CD4-positive, alpha-beta memory T cell (primary cell): Measurements from ENCODE around the gene GALK1. TPM values are rescaled to one million over a fixed set of nuclear protein-coding genes. Genes with fewer than 3 reads are reported as not detected.

ENCODE experiments used
- CTCF ChIA-PET: fragments of 350-600 bp; sonication (Branson Sonifier 250); formaldehyde crosslinking; loops from one replicate; lab custom pipeline; 2021; ENCODE audit warnings: inconsistent platforms; ENCODE audit not compliant: partially characterized antibody; lab: Charles Lee
- POLR2A ChIA-PET: fragments of 350-600 bp; sonication (Branson Sonifier 250); formaldehyde crosslinking; loops from one replicate; lab custom pipeline; 2021; ENCODE audit not compliant: partially characterized antibody; lab: Charles Lee
- DNase-seq, 5 donors: peaks; one replicate each; pipeline versions ENCODE4 v3.0.0 to v3.0.0-alpha.2; 2020 to 2022; ENCODE audit warnings: mixed read lengths in 1 of 5
- H3K27ac ChIP-seq: one replicate; pipeline ENCODE4 v1.7.0; 2013; ENCODE audit warnings: low read depth, low read length
- H3K27me3 ChIP-seq: 2 replicates; pipeline ENCODE4 v1.7.0; 2013; ENCODE audit warnings: mild to moderate bottlenecking, low read length, moderate library complexity; ENCODE audit not compliant: insufficient read depth
- H3K36me3 ChIP-seq: 2 replicates; pipeline ENCODE4 v1.7.0; 2013; ENCODE audit warnings: mild to moderate bottlenecking, low read length, moderate library complexity; ENCODE audit not compliant: insufficient read depth
- H3K4me1 ChIP-seq: 2 replicates; pipeline ENCODE4 v1.7.0; 2013; ENCODE audit warnings: mild to moderate bottlenecking, low read length, moderate library complexity; ENCODE audit not compliant: insufficient read depth
- H3K4me3 ChIP-seq, 2 donors: one replicate each; pipeline ENCODE4 v1.7.0; 2013; ENCODE audit warnings: low read length in 2 of 2, mild to moderate bottlenecking in 1 of 2
- H3K9me3 ChIP-seq, 2 donors: one replicate each; pipeline ENCODE4 v1.7.0; 2013; ENCODE audit warnings: low read length in 2 of 2, control low read depth in 1 of 2; ENCODE audit not compliant: control insufficient read depth in 1 of 2
- H3K27ac Mint-ChIP-seq, 7 donors: one replicate each; pipeline ENCODE4 v1.8.0; 2020 to 2021; ENCODE audit warnings: mixed read lengths in 7 of 7, mild to moderate bottlenecking in 6 of 7, inconsistent platforms in 3 of 7, moderate library complexity in 3 of 7
- H3K27me3 Mint-ChIP-seq, 2 donors: one replicate each; pipeline ENCODE4 v1.8.0; 2020 to 2021; ENCODE audit warnings: mixed read lengths in 2 of 2
- H3K36me3 Mint-ChIP-seq, 2 donors: one replicate each; pipeline ENCODE4 v1.8.0; 2020 to 2021; ENCODE audit warnings: mixed read lengths in 2 of 2, inconsistent platforms in 1 of 2, mild to moderate bottlenecking in 1 of 2
- H3K4me1 Mint-ChIP-seq, 4 donors: one replicate each; pipeline ENCODE4 v1.8.0; 2020 to 2021; ENCODE audit warnings: mixed read lengths in 4 of 4, mild to moderate bottlenecking in 1 of 4
- H3K4me3 Mint-ChIP-seq, 8 donors: one replicate each; pipeline ENCODE4 v1.8.0; 2020 to 2021; ENCODE audit warnings: mixed read lengths in 8 of 8, mild to moderate bottlenecking in 7 of 8, moderate library complexity in 6 of 8, inconsistent platforms in 3 of 8
- H3K9me3 Mint-ChIP-seq, 8 donors: one replicate each; pipeline ENCODE4 v1.8.0; 2020 to 2021; ENCODE audit warnings: mixed read lengths in 8 of 8, mild to moderate bottlenecking in 5 of 8, inconsistent platforms in 3 of 8, moderate library complexity in 1 of 8
- intact Hi-C: fragments of 100-400 bp; cut with micrococcal nuclease; formaldehyde crosslinking; loops from one replicate; pipeline ENCODE4 v1.15.1; 2023
- polyA plus RNA-seq, 2 donors: library from polyadenylated mRNA; unstranded; fragments of 300-500 nt; fragmentation: Illumina TruSeq; gene quantifications; one replicate each; pipeline ENCODE4 v1.2.3, GENCODE V29; 2021
- total RNA-seq, 2 experiments: library from RNA; stranded (reverse); gene quantifications; one replicate each; pipeline ENCODE4 v1.2.3, GENCODE V29; 2021

GALK1 gene
- total and polyA plus RNA-seq, 4 experiments from 2014 or later: 17.5 to 25.9 (median 21.9) TPM

- ChIA-PET POLR2A (no interaction called here), CTCF (interaction anchor here (1.0 kb wide), 1 partner anchor 25 kb away, joined by 3 read pairs; no protein-coding TSS in a partner anchor)
- Histone ChIP-seq H3K9me3 (no peaks in the 10 kb centered on the region), H3K36me3 (no peaks in the 10 kb centered on the region), H3K4me1 (peaks cover 7% of the 10 kb centered on the region), H3K27me3 (no peaks in the 10 kb centered on the region), H3K27ac (no peak overlapping the region), H3K4me3 (no peak overlapping the region)
- Mint-ChIP-seq H3K9me3 (no peaks in the 10 kb centered on the region), H3K36me3 (no peaks in the 10 kb centered on the region), H3K4me3 (no peak overlapping the region), H3K27ac (peak overlapping the region in 1 of 7 donors; percentile 48), H3K4me1 (peaks cover 0 to 3% (median 2%) of the 10 kb centered on the region in 4 donors), H3K27me3 (no peaks in the 10 kb centered on the region)
- DNase-seq: no peak
- intact Hi-C loops: no loop called here
Observed at GRCh38 chr17:75725504-75725903, 39.5 kb downstream of the GALK1 start.

GRCh38 chr17:75724016-75725003 lies 40.7 kb downstream of the GALK1 start:
- Mint-ChIP-seq H3K27me3 (no peaks in the 10 kb centered on the region), H3K36me3 (no peaks in the 10 kb centered on the region), H3K9me3 (no peaks in the 10 kb centered on the region), H3K27ac (no peak overlapping the region), H3K4me3 (no peak overlapping the region), H3K4me1 (peaks cover 3 to 8% (median 5%) of the 10 kb centered on the region in 4 donors)
- CTCF ChIA-PET: interaction anchor here (1.1 kb wide), 1 partner anchor 91 kb away, joined by 4 read pairs; the partner anchor contains the start of gene SMIM5
- Histone ChIP-seq H3K27me3 (no peaks in the 10 kb centered on the region), H3K9me3 (no peaks in the 10 kb centered on the region), H3K4me1 (peaks cover 8% of the 10 kb centered on the region), H3K27ac (no peak overlapping the region), H3K4me3 (no peak overlapping the region), H3K36me3 (no peaks in the 10 kb centered on the region)
- POLR2A ChIA-PET: interaction anchor here (0.5 kb wide), 1 partner anchor 440 kb away, joined by 3 read pairs; no protein-coding TSS in a partner anchor
- intact Hi-C loops: no loop called here
- DNase-seq: no peak

GRCh38 chr17:75723171-75723930 lies 41.6 kb downstream of the GALK1 start:
- H3K4me1 ChIP-seq: peaks cover 8% of the 10 kb centered on the region
- Mint-ChIP-seq H3K27ac (no peak overlapping the region), H3K27me3 (no peaks in the 10 kb centered on the region), H3K9me3 (no peaks in the 10 kb centered on the region), H3K4me3 (peak overlapping the region in 1 of 8 donors; percentile 34), H3K36me3 (no peaks in the 10 kb centered on the region), H3K4me1 (peaks cover 3 to 8% (median 5%) of the 10 kb centered on the region in 4 donors)
- H3K4me3 ChIP-seq: no peak overlapping the region
- H3K36me3 ChIP-seq: no peaks in the 10 kb centered on the region
- ChIA-PET POLR2A (no interaction called here), CTCF (interaction anchor here (1.1 to 1.4 kb wide), 2 partner anchors 26 to 90 kb away, joined by 3 to 4 read pairs; partner anchors contain the start of gene SMIM5)
- no peak overlapping the region for H3K27ac ChIP-seq
- H3K9me3 ChIP-seq: no peaks in the 10 kb centered on the region
- intact Hi-C loops: no loop called here
- no peak for DNase-seq
- no peaks in the 10 kb centered on the region for H3K27me3 ChIP-seq

GRCh38 chr17:75722542-75723095 lies 42.4 kb downstream of the GALK1 start:
- no peaks in the 10 kb centered on the region for H3K27me3 ChIP-seq
- H3K27ac Mint-ChIP-seq: peak overlapping the region in 1 of 7 donors; percentile 35
- no peaks in the 10 kb centered on the region for H3K9me3 ChIP-seq
- ChIA-PET CTCF (interaction anchor here (1.4 kb wide), 1 partner anchor 27 kb away, joined by 3 read pairs; no protein-coding TSS in a partner anchor), POLR2A (no interaction called here)
- H3K4me3 Mint-ChIP-seq: peak overlapping the region in 4 of 8 donors; percentile 25 to 65 (median 36)
- H3K27me3 Mint-ChIP-seq: no peaks in the 10 kb centered on the region
- H3K36me3 ChIP-seq: no peaks in the 10 kb centered on the region
- intact Hi-C loops: no loop called here
- H3K4me1 ChIP-seq: peaks cover 8% of the 10 kb centered on the region
- no peak overlapping the region for H3K4me3 ChIP-seq
- no peaks in the 10 kb centered on the region for H3K9me3 Mint-ChIP-seq
- no peak for DNase-seq
- H3K36me3 Mint-ChIP-seq: no peaks in the 10 kb centered on the region
- peaks cover 3 to 8% (median 5%) of the 10 kb centered on the region in 4 donors for H3K4me1 Mint-ChIP-seq
- no peak overlapping the region for H3K27ac ChIP-seq

- H3K4me1 Mint-ChIP-seq: peaks cover 3 to 8% (median 5%) of the 10 kb centered on the region in 4 donors
- H3K4me3 Mint-ChIP-seq: peak overlapping the region in 3 of 8 donors; percentile 52 to 65 (median 59)
- peak overlapping the region in 1 of 7 donors; percentile 53 for H3K27ac Mint-ChIP-seq
- ChIA-PET POLR2A (interaction anchor here (1.0 kb wide), 1 partner anchor 55 kb away, joined by 3 read pairs; the partner anchor contains the start of gene RECQL5), CTCF (interaction anchor here (1.4 kb wide), 1 partner anchor 27 kb away, joined by 3 read pairs; no protein-coding TSS in a partner anchor)
- no peak for DNase-seq
- H3K9me3 Mint-ChIP-seq: no peaks in the 10 kb centered on the region
- H3K36me3 Mint-ChIP-seq: no peaks in the 10 kb centered on the region
- intact Hi-C loops: no loop called here
- Histone ChIP-seq H3K27ac (no peak overlapping the region), H3K4me1 (peaks cover 8% of the 10 kb centered on the region), H3K36me3 (no peaks in the 10 kb centered on the region), H3K27me3 (no peaks in the 10 kb centered on the region), H3K4me3 (no peak overlapping the region), H3K9me3 (no peaks in the 10 kb centered on the region)
- H3K27me3 Mint-ChIP-seq: no peaks in the 10 kb centered on the region
Observed at GRCh38 chr17:75722076-75722475, 42.9 kb downstream of the GALK1 start.

GRCh38 chr17:75721463-75722011 lies 43.5 kb downstream of the GALK1 start:
- intact Hi-C loops: no loop called here
- peak overlapping the region in 1 of 7 donors; percentile 53 for H3K27ac Mint-ChIP-seq

More at GRCh38 chr17:75721463-75722011, 43.5 kb downstream of the GALK1 start:
- no peaks in the 10 kb centered on the region for H3K36me3 ChIP-seq
- ChIA-PET CTCF (interaction anchor here (0.8 to 1.0 kb wide), 2 partner anchors 26 to 46 kb away, joined by 3 to 4 read pairs; no protein-coding TSS in a partner anchor), POLR2A (interaction anchor here (0.9 to 1.6 kb wide), 4 partner anchors 11 to 55 kb away, joined by 3 to 9 read pairs (median 3); partner anchors contain the start of gene RECQL5)
- Mint-ChIP-seq H3K27me3 (peaks cover 0 to 1% of the 10 kb centered on the region in 2 donors), H3K4me3 (peak overlapping the region in 3 of 8 donors; percentile 52 to 65 (median 59)), H3K9me3 (no peaks in the 10 kb centered on the region), H3K36me3 (no peaks in the 10 kb centered on the region), H3K4me1 (peaks cover 3 to 8% (median 5%) of the 10 kb centered on the region in 4 donors)
- H3K4me1 ChIP-seq: peaks cover 8% of the 10 kb centered on the region
- H3K4me3 ChIP-seq: no peak overlapping the region
- no peak for DNase-seq
- no peaks in the 10 kb centered on the region for H3K9me3 ChIP-seq
- H3K27ac ChIP-seq: no peak overlapping the region
- H3K27me3 ChIP-seq: no peaks in the 10 kb centered on the region
